Right ventricle myocardium superior (tissue), 1 donor: ENCODE measurements around the gene SGK1. TPM values are rescaled to one million over a fixed set of nuclear protein-coding genes. Genes with fewer than 3 reads are reported as not detected.
"Not testable (repeated sequence)": the region's sequence is repeated elsewhere in the genome, so short reads cannot be mapped to it uniquely, and the experiment has no call there.

ENCODE experiments used
- ATAC-seq: fragments of 200-7000 bp; cut with Tn5 transposase; one replicate; pipeline ENCODE4 v1.9.1; 2020; ENCODE audit warnings: mild to moderate bottlenecking; ENCODE audit not compliant: poor library complexity
- DNase-seq: peaks from one replicate; pipeline ENCODE4 v3.0.0-alpha.2; 2020
- intact Hi-C: fragments of 100-400 bp; cut with DNase I; formaldehyde crosslinking; loops from one replicate; pipeline ENCODE4 v1.11.2; 2022
- total RNA-seq: library from RNA; stranded (reverse); fragmentation: NEBNext Ultra II Directional; extraction: Animal tissue kit (Norgen Biotek cat#: 25700); gene quantifications from one replicate; pipeline ENCODE4 v1.2.1, GENCODE V29; 2021
- donor health status: DM: no; HTN: yes; CAD: no; lungs with severe emphysema.

The SGK1 gene
- total RNA-seq, 1 donor from 2014 or later: 23.6 TPM

DNA sequence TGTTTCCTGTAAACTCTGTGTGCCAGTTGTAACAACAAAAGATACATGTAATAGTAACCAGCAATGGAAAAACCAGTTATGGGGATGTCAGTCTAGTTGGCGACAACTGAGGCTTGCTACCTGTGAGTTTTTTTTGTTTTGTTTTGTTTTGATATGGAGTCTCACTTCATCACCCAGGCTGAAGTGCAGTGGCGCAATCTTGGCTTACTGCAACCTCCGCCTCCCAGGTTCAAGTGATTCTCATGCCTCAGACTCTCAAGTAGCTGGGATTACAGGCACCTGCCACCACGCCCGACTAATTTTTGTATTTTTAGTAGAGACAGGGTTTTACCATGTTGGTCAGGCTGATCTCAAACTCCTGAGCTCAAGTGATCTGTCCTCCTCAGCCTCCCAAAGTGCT, 136.2 kb downstream of the SGK1 start:
- intact Hi-C loops, DNase-seq, ATAC-seq: not testable (repeated sequence)

GRCh38 chr6:134181251-134181650, 136.7 kb downstream of the SGK1 start:
- DNase-seq, ATAC-seq, intact Hi-C loops: not testable (repeated sequence)

GRCh38 chr6:134180540-134180939, 137.4 kb downstream of the SGK1 start:
- DNase-seq, intact Hi-C loops, ATAC-seq: not testable (repeated sequence)

DNA sequence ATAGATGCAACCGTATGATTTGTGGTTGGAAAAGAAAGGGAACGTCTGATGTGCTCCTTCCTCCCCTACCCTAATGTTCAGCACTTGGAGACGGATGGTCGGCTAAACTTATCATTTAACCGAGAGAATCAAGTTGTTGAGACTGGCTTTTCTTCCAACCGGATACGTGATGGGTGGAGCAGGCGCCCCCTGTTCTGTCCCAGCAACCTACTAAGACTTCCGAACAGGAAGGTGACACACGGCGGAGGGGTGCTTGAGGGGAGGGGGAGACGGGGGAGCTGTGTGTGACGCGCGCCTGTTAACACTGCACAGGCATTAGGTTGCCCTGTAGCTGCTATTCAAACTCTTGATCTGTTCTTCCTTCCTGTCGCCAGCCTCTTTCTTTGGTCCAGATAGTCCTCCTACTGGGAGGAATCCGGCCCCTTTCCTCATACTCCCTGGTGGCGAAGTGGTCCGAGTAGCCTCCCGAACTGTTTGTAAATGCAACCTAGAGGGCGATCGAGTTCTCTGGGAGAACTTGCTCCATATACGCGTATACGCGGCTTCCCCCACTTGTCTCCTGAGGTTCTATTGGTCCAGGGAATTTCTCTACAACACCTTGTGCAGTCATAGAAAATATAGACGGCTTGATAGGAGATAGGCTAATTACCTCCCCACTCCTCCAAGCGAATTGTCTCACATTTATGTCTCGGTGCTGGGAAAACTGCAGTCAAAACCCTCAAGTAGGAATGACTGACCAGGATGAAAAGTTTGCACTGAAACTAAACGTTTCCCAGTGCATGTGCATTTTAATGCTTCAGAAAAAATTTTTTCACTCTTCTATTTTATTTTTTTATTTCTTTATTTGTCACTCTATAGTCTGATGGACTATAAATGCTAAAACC, 139.5 kb downstream of the SGK1 start:
- intact Hi-C loops: loop anchor here (10.0 kb wide), 2 partner anchors 336 to 366 kb away; no protein-coding TSS in a partner anchor
- ATAC-seq (peak; percentile 39), DNase-seq (peak; percentile 78)

DNA sequence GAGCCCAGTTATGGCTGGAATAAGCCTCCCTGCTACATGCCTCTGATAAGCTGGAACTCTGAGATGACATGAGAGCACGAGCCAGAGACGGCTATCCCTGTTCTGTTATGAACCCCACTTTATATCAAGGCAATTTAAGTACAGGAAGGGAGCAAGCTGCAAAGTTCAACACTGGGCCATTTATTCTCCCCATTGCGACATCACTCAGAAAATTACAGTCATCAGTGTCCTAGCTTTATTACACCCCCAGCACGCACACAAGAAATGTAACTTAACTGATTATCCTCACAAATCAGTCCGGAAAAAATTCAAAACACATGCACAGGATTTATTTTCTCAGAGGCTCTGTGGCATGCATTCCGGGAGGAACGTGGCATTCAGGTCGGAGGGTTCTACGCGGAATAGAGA, 140.2 kb downstream of the SGK1 start:
- ATAC-seq (no peak), DNase-seq (no peak)
- intact Hi-C loops: loop anchor here (10.0 kb wide), 2 partner anchors 337 to 367 kb away; no protein-coding TSS in a partner anchor

GRCh38 chr6:134177236-134177635, 140.7 kb downstream of the SGK1 start:
- no peak for ATAC-seq
- intact Hi-C loops: loop anchor here (10.0 kb wide), 2 partner anchors 338 to 368 kb away; no protein-coding TSS in a partner anchor
- no peak for DNase-seq

DNA sequence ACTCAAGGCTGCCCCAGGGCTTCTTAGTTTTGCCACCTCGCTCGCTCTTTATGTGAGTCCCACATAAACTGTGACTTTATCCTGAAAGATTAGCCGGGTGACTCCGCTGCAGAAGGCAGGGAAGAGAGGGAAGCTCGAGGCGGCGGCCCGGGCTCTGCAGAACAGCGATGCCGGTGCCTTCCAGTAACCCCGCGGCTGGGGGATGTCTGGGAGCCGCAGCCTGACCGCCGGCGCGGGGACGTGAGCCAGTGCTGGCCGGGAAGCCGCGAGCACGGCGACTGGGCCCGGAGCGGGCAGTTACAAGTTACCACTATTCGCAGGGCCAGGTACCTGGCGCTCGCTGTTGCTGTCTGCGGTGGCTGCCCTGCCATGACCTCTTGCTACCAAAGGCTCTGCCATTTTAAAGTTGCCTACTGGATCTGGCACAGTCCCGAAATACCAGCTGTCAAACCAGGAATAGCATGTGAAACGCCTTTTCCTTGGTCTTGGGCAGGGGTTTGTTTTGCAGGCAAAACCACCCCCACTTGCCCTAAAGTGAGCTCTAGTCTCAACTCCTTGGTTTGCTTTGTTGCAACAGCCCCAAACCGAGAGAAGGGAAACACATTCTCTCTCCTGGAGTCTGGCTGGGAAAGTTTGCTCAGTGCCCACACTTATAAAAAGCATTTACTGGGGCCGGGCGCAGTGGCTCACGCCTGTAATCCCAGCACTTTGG, 141.5 kb downstream of the SGK1 start:
- ATAC-seq (peak; percentile 8), DNase-seq (peak; percentile 83)
- intact Hi-C loops: loop anchor here (10.0 kb wide), 2 partner anchors 338 to 368 kb away; no protein-coding TSS in a partner anchor

DNA sequence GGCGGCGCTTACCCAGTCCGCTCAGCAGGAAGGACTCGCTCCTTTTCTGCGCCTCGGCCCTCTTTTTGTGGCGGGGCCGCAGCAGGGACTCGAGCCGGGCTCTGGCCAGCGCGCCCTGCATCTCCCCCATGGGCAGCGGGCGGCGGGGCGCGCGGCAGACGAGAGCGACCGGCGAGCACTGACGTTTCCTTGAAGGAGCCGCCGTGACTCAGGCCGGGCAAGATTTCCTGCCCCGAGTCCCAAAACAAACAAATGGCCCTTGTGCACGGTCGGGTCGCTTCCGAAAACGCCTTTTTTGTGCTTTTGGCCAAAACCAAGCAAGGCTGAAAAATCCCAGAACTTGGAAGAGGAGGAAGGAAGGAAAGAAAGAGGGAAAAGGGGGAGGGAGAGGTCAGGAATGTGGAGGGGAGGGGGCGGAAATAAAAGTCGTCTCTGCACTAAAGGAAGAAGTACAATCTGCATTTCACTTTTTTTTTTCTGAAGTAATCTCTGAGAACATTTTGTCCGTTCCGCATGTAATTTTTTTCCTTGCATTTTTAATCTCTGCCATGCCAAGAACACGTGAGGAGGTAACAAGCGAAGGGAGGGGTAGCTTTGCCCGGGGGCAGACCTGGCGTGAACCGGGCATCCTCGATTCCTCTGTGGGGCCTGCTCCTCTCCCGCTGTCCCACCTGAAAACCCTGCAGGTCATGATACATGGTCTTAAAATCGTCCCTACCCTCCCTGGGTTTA, 142.2 kb downstream of the SGK1 start:
- ATAC-seq (peak; percentile 52), DNase-seq (peak; percentile 87)
- intact Hi-C loops: loop anchor here (10.0 kb wide), 2 partner anchors 339 to 369 kb away; no protein-coding TSS in a partner anchor

DNA sequence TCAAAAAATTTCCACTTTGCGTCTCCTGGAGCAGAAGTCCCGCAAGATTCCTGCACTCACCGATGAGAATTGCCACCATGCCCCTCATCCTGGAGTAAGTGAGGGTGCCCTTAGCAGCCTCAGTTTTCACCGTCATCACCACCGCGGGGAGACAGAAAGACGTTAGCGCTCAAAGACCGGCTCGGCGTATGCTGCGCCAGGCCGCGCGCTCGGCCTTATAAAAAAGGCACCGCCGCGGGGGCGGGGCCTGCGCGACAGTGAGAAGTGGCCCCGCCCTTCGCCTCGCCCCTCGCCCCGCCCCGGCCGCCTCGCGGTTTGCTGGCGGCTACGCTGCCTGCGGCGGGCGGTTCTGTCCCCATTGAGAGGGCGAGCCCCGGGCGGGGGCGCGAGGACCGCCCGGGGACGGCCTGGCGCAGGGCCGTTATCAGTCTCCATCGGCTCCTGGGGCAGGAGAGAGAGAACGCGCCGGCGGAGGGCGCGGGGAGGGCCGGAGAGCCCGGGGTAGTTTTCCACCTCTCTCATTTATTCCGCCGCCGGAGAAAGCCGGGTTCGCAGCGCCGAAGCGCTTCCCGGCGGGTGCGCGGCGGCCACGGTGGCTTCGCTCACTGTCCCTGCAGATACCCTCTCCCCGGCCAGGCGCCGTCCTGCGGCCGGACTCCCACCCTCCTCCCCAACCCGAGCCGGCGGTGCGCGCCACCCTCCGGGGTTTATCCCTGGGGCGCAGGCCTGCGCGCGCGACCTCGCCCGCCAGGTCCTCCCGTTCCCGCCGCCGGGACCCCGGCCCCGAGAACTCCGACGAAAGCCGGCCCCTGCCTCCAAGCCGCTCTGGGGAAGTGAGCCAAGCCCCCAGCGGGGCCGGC, 143.0 kb downstream of the SGK1 start:
- intact Hi-C loops: loop anchor here (5.0 to 10.0 kb wide), 5 partner anchors 340 to 707 kb away; no protein-coding TSS in a partner anchor
- ATAC-seq (peak; percentile 93), DNase-seq (peak; percentile 97)

GRCh38 chr6:134173936-134174671, 143.8 kb downstream of the SGK1 start:
- intact Hi-C loops: loop anchor here (5.0 to 10.0 kb wide), 5 partner anchors 341 to 708 kb away; no protein-coding TSS in a partner anchor
- ATAC-seq: peak; percentile 62
- peak; percentile 88 for DNase-seq

GRCh38 chr6:134173366-134173725, 144.6 kb downstream of the SGK1 start:
- ATAC-seq: no peak
- intact Hi-C loops: loop anchor here (5.0 to 10.0 kb wide), 5 partner anchors 341 to 709 kb away; no protein-coding TSS in a partner anchor
- no peak for DNase-seq

DNA sequence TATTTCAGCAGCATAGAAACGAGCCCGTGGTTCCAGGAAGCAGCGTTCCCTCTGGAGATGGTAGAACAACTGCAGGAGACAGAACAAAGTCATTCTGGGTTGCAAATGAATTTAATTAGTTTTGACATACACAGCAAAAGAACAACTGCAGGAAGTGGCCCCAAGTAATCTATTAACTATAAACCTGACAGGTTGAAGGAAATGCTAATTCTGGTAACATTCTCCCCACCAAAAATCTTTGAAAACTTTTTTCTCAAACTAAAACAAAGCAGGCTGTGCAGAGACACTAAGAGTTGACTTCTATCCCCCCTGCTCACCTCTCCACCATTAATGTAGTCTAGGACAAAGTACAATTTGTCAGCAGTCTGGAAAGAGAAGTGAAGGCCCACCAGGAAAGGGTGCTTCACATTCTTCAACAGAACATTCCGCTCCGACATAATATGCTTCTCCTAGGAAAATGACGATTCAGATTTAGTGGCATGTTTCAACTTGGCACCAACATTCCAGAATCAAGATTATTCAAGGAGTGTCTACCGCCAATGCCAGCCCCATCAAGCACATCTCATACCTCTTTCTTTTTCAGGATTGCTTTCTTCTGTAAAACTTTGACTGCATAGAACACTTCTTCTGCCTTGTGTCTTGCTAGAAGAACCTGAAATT, 145.1 kb downstream of the SGK1 start:
- ATAC-seq (no peak), DNase-seq (no peak)
- intact Hi-C loops: loop anchor here (5.0 to 10.0 kb wide), 5 partner anchors 342 to 709 kb away; no protein-coding TSS in a partner anchor

GRCh38 chr6:134172020-134172705, 145.7 kb downstream of the SGK1 start:
- intact Hi-C loops: loop anchor here (5.0 to 10.0 kb wide), 5 partner anchors 343 to 710 kb away; no protein-coding TSS in a partner anchor
- DNase-seq (no peak), ATAC-seq (no peak)

GRCh38 chr6:134171517-134171916, 146.4 kb downstream of the SGK1 start:
- ATAC-seq (no peak), DNase-seq (no peak)
- intact Hi-C loops: loop anchor here (5.0 to 10.0 kb wide), 5 partner anchors 343 to 711 kb away; no protein-coding TSS in a partner anchor

DNA sequence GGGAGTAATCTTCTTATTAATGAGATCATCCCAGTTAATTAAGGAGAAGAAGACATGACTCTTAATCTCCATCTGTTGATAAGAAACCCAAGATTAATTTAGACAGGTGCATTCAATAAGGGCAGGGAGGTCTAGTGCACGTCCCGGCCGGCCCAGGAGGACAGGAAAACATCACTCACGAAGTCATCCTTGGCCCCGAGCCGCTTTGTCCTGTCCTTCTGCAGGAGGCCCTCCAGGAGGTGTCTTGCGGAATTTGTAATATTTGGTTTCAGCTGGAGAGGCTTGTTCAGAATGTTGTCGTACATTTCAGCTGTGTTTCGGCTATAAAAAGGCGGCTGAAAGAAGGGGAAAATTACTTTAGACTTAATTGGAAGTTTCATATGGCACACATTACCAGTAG, 147.1 kb downstream of the SGK1 start:
- intact Hi-C loops: loop anchor here (5.0 to 10.0 kb wide), 5 partner anchors 344 to 711 kb away; no protein-coding TSS in a partner anchor
- ATAC-seq (no peak), DNase-seq (no peak)
